OCI-M1 (cell line): ENCODE measurements around the gene CXXC4.

Experiments
- DNase-seq: peaks from one replicate; lab custom pipeline; 2025; lab: John Stamatoyannopoulos, UW

The CXXC4 gene

DNA sequence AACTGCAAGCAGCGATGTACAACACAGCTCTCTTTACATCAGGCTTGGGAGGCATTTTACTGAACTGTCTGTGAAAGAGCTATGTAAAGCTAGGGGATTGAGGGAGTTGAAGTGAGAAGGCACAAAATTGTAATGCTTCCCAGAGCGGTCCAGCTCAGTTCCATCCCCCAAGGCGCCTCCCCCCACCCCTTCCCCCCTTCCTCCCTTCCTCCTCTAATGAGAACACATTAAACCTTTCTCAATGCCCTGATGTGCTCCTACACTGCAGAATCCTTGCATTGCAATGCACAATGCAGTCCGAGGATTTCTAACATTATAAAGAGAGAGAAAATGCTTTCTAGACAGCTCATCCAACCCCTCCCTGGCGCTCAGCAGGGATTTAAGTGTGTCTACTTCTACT lies 73.9 kb downstream of the CXXC4 start:
- DNase-seq = no peak
